IMR-90 (cell line): ENCODE data around the gene BRAT1. TPM values are rescaled to one million over a fixed set of nuclear protein-coding genes. Genes with fewer than 3 reads are reported as not detected.

ENCODE experiments used
- ATAC-seq: fragments of 200-7000 bp; cut with Tn5 transposase; 2 replicates; pipeline ENCODE4 v1.9.1; 2020; ENCODE audit warnings: low read depth, mild to moderate bottlenecking, moderate library complexity
- BruUV-seq: library from RNA; stranded (reverse); fragments of 400-500 nt; replicated peaks from 2 replicates; lab custom pipeline; 2021; lab: Mats Ljungman, UMichigan
- CTCF ChIA-PET: fragments of 300-600 bp; formaldehyde crosslinking; extraction: SDS; loops from one replicate; lab custom pipeline; 2021; ENCODE audit warnings: antibody characterized with exemption; lab: Yijun Ruan, JAX
- POLR2A ChIA-PET: fragments of 300-600 bp; sonication (Branson Sonifier 250); formaldehyde crosslinking; loops from one replicate; lab custom pipeline; 2022; ENCODE audit warnings: antibody characterized with exemption; ENCODE audit not compliant: unreplicated experiment; lab: Charles Lee
- DNase-seq: peaks from one replicate; pipeline ENCODE4 v3.0.0; 2013
- H2AFZ ChIP-seq: replicated peaks from 2 replicates; pipeline ENCODE3; 2013; ENCODE audit warnings: low read length, mild to moderate bottlenecking; ENCODE audit not compliant: poor library complexity
- H2AK5ac ChIP-seq: 2 replicates; pipeline ENCODE4 v1.6.1; 2013; ENCODE audit warnings: low read depth, low read length, inconsistent platforms
- H2AK9ac ChIP-seq: replicated peaks from 2 replicates; pipeline ENCODE3; 2013; ENCODE audit warnings: mild to moderate bottlenecking, low read depth, low read length, moderate library complexity; ENCODE audit not compliant: poor library complexity
- H2BK120ac ChIP-seq: 2 replicates; pipeline ENCODE4 v1.6.1; 2013; ENCODE audit warnings: low read depth, low read length, inconsistent platforms
- H2BK15ac ChIP-seq: 3 replicates; pipeline ENCODE4 v1.6.1; 2013; ENCODE audit warnings: low read depth, low read length, inconsistent platforms
- H2BK20ac ChIP-seq: 2 replicates; pipeline ENCODE4 v1.6.1; 2013; ENCODE audit warnings: low read depth, mild to moderate bottlenecking, inconsistent platforms, low read length, moderate library complexity
- H2BK5ac ChIP-seq: 2 replicates; pipeline ENCODE4 v1.6.1; 2013; ENCODE audit warnings: mild to moderate bottlenecking, low read depth, low read length, inconsistent platforms; ENCODE audit not compliant: poor library complexity, severe bottlenecking
- H3K14ac ChIP-seq: replicated peaks from 2 replicates; pipeline ENCODE4 v1.6.1; 2013; ENCODE audit warnings: low read depth, low read length, inconsistent platforms
- H3K18ac ChIP-seq: 2 replicates; pipeline ENCODE4 v1.6.1; 2013; ENCODE audit warnings: low read depth, low read length, control low read depth
- H3K23ac ChIP-seq: 2 replicates; pipeline ENCODE4 v1.6.1; 2013; ENCODE audit warnings: low read depth, low read length, inconsistent platforms
- H3K27ac ChIP-seq: 2 replicates; pipeline ENCODE4 v1.5.1; 2013; ENCODE audit warnings: mild to moderate bottlenecking, control low read depth, low read length; ENCODE audit not compliant: insufficient read depth
- H3K27me3 ChIP-seq: 2 replicates; pipeline ENCODE4 v1.6.1; 2013; ENCODE audit warnings: low read length; ENCODE audit not compliant: control insufficient read depth, insufficient read depth
- H3K36me3 ChIP-seq: 2 replicates; pipeline ENCODE4 v1.6.1; 2013; ENCODE audit warnings: low read length, mixed read lengths; ENCODE audit not compliant: control insufficient read depth, insufficient read depth
- H3K4ac ChIP-seq: 2 replicates; pipeline ENCODE4 v1.6.1; 2013; ENCODE audit warnings: low read depth, low read length, inconsistent platforms
- H3K4me1 ChIP-seq: 2 replicates; pipeline ENCODE4 v1.6.1; 2013; ENCODE audit warnings: low read length, mixed read lengths; ENCODE audit not compliant: control insufficient read depth, insufficient read depth
- H3K4me2 ChIP-seq: 2 replicates; pipeline ENCODE4 v1.6.1; 2013; ENCODE audit warnings: low read depth, mild to moderate bottlenecking, control low read depth, low read length, moderate library complexity
- H3K4me3 ChIP-seq: 2 replicates; pipeline ENCODE4 v1.5.1; 2013; ENCODE audit warnings: low read depth, mild to moderate bottlenecking, control low read depth, low read length, moderate library complexity; ENCODE audit not compliant: insufficient read depth
- H3K56ac ChIP-seq: 2 replicates; pipeline ENCODE4 v1.6.1; 2013; ENCODE audit warnings: low read length, inconsistent platforms; ENCODE audit not compliant: insufficient read depth; ENCODE audit errors: extremely low read depth
- H3K79me1 ChIP-seq, 2 experiments: 2 replicates each; pipeline ENCODE4 v1.6.1; 2013; ENCODE audit warnings: low read length in 2 of 2, inconsistent platforms in 1 of 2, low read depth in 1 of 2
- H3K9ac ChIP-seq: 2 replicates; pipeline ENCODE4 v1.6.1; 2013; ENCODE audit warnings: low read depth, low read length, control low read depth
- H3K9me1 ChIP-seq: 2 replicates; pipeline ENCODE4 v1.6.1; 2013; ENCODE audit warnings: low read length, inconsistent platforms; ENCODE audit not compliant: insufficient read depth
- H3K9me3 ChIP-seq: 2 replicates; pipeline ENCODE4 v1.6.1; 2013; ENCODE audit warnings: low read length; ENCODE audit not compliant: control insufficient read depth, insufficient read depth
- H4K20me1 ChIP-seq: 2 replicates; pipeline ENCODE4 v1.6.1; 2013; ENCODE audit warnings: low read length, inconsistent platforms; ENCODE audit not compliant: insufficient read depth
- H4K5ac ChIP-seq: 2 replicates; pipeline ENCODE4 v1.6.1; 2013; ENCODE audit warnings: mild to moderate bottlenecking, low read depth, low read length, control low read depth
- H4K8ac ChIP-seq, 2 experiments: 2 replicates each; pipeline ENCODE4 v1.6.1; 2013; ENCODE audit warnings: low read depth in 2 of 2, low read length in 2 of 2, control low read depth in 1 of 2, inconsistent platforms in 1 of 2
- H4K91ac ChIP-seq: 2 replicates; pipeline ENCODE4 v1.6.1; 2013; ENCODE audit warnings: low read depth, low read length, inconsistent platforms; ENCODE audit not compliant: insufficient read depth
- BHLHE40 ChIP-seq: fragments of 150-350 bp; IDR thresholded peaks from 2 replicates; pipeline ENCODE4 v1.6.1; 2016; ENCODE audit warnings: mild to moderate bottlenecking, low read depth, low read length
- CEBPB ChIP-seq: IDR thresholded peaks from 2 replicates; pipeline ENCODE4 v1.6.1; 2012; ENCODE audit warnings: low read depth, low read length, improper control_type of control experiment
- CHD1 ChIP-seq: IDR thresholded peaks from 2 replicates; pipeline ENCODE4 v1.6.1; 2012; ENCODE audit warnings: low read depth, low read length, improper control_type of control experiment
- CTCF ChIP-seq: conservative IDR thresholded peaks from 2 replicates; pipeline ENCODE4 v1.5.1; 2012; ENCODE audit warnings: mild to moderate bottlenecking, low read depth, low read length, improper control_type of control experiment
- ELK1 ChIP-seq: fragments of 150-350 bp; IDR thresholded peaks from 2 replicates; pipeline ENCODE4 v1.6.1; 2016; ENCODE audit warnings: low read depth, mild to moderate bottlenecking, low read length, moderate library complexity, borderline replicate concordance
- FOS ChIP-seq: fragments of 150-350 bp; IDR thresholded peaks from 2 replicates; pipeline ENCODE4 v1.6.1; 2016; ENCODE audit warnings: low read depth, low read length
- MAFK ChIP-seq: IDR thresholded peaks from 2 replicates; pipeline ENCODE4 v1.6.1; 2012; ENCODE audit warnings: low read depth, low read length, improper control_type of control experiment
- MAZ ChIP-seq: IDR thresholded peaks from 2 replicates; pipeline ENCODE4 v1.6.1; 2012; ENCODE audit warnings: low read depth, mild to moderate bottlenecking, low read length, improper control_type of control experiment, moderate library complexity, borderline replicate concordance
- MXI1 ChIP-seq: IDR thresholded peaks from 2 replicates; pipeline ENCODE4 v1.6.1; 2012; ENCODE audit warnings: low read depth, mild to moderate bottlenecking, low read length, moderate library complexity, borderline replicate concordance
- NFE2L2 ChIP-seq: fragments of 150-350 bp; IDR thresholded peaks from 2 replicates; pipeline ENCODE4 v1.6.1; 2016; ENCODE audit warnings: low read depth, mild to moderate bottlenecking, low read length
- POLR2A ChIP-seq: IDR thresholded peaks from 2 replicates; pipeline ENCODE4 v1.6.1; 2012; ENCODE audit warnings: mild to moderate bottlenecking, low read depth, low read length
- RAD21 ChIP-seq: IDR thresholded peaks from 2 replicates; pipeline ENCODE4 v1.6.1; 2012; ENCODE audit warnings: low read length, improper control_type of control experiment
- RCOR1 ChIP-seq: IDR thresholded peaks from 2 replicates; pipeline ENCODE4 v1.6.1; 2012; ENCODE audit warnings: mild to moderate bottlenecking, low read length, improper control_type of control experiment; ENCODE audit not compliant: insufficient replicate concordance
- RFX5 ChIP-seq: IDR thresholded peaks from 2 replicates; pipeline ENCODE4 v1.8.0; 2012; ENCODE audit warnings: low read depth, mild to moderate bottlenecking, low read length, moderate library complexity
- SMC3 ChIP-seq: fragments of 150-350 bp; IDR thresholded peaks from 2 replicates; pipeline ENCODE4 v1.6.1; 2016; ENCODE audit warnings: low read depth, mild to moderate bottlenecking, antibody characterized with exemption, low read length, moderate library complexity
- USF2 ChIP-seq: fragments of 150-350 bp; IDR thresholded peaks from 2 replicates; pipeline ENCODE4 v1.6.1; 2017; ENCODE audit warnings: mild to moderate bottlenecking, antibody characterized with exemption, low read length, low read depth
- WGBS, 2 experiments: methylation state at CpG; one replicate each; pipeline versions ENCODE4 v1.1.5 to v1.1.7; 2013; ENCODE audit warnings: missing lambda C conversion rate in 2 of 2; ENCODE audit not compliant: insufficient read length in 1 of 2; ENCODE audit errors: extremely low coverage in 2 of 2; 5-methylcytosine and 5-hydroxymethylcytosine counted together
- dilution Hi-C: fragments of 300-500 bp; cut with HindIII; formaldehyde crosslinking; loops from one replicate; pipeline ENCODE4 v1.14.3; 2018; ENCODE audit warnings: low sequenced_read_pairs; ENCODE audit not compliant: unreplicated experiment
- in situ Hi-C: fragments of 300-500 bp; cut with MboI; formaldehyde crosslinking; loops from 3 replicates; pipeline ENCODE4 v1.14.3; 2019; ENCODE audit warnings: low sequenced_read_pairs, inconsistent platforms, mixed read lengths
- intact Hi-C: fragments of 100-400 bp; cut with micrococcal nuclease; formaldehyde crosslinking; loops from 2 replicates; pipeline ENCODE4 v1.10.0; 2022
- polyA plus RNA-seq, 3 experiments: library from polyadenylated mRNA; depleted of rRNA; stranded (reverse); fragments of >200 nt; gene quantifications; 2 replicates each; pipeline ENCODE4 v1.2.3, GENCODE V29; 2012; ENCODE audit warnings: low replicate concordance in 1 of 3
- total RNA-seq: library from RNA; depleted of rRNA; stranded (reverse); fragments of >200 nt; gene quantifications from 2 replicates; pipeline ENCODE4 v1.2.3, GENCODE V29; 2012

Gene BRAT1
- total and polyA plus RNA-seq, 2 of the 4 experiments (the other 2 are of a cell fraction) = 6.8 to 21.9 TPM

- Histone ChIP-seq H3K9me3 (no peaks in the 10 kb centered on the region), H3K27ac (no peak overlapping the region), H2AK9ac (no peak overlapping the region), H3K27me3 (no peaks in the 10 kb centered on the region), H2AFZ (no peak overlapping the region), H2BK15ac (no peak overlapping the region), H4K5ac (no peak overlapping the region), H4K20me1 (no peaks in the 10 kb centered on the region), H4K91ac (no peak overlapping the region), H3K4me2 (no peak overlapping the region), H2BK20ac (no peak overlapping the region), H3K4me3 (no peak overlapping the region), H3K4ac (no peak overlapping the region), H3K4me1 (no peaks in the 10 kb centered on the region), H3K9ac (no peak overlapping the region), H3K18ac (no peak overlapping the region), H3K9me1 (no peaks in the 10 kb centered on the region), H3K14ac (no peak overlapping the region), H4K8ac (no peak overlapping the region), H2AK5ac (no peak overlapping the region), H3K56ac (no peak overlapping the region), H2BK120ac (no peak overlapping the region), H2BK5ac (no peak overlapping the region), H3K23ac (no peak overlapping the region), H3K36me3 (peaks cover 18% of the 10 kb centered on the region), H3K79me1 (no peaks in the 10 kb centered on the region)
- no peak for DNase-seq
- in situ Hi-C loops (no loop called here), intact Hi-C loops (no loop called here), dilution Hi-C loops (no loop called here)
- no peak for ATAC-seq
- WGBS, 2 experiments = 93% methylated on average over 11 of the region's 24 CpGs; no CpG with 5 or more reads in 1 of the 2 experiments
- ChIA-PET POLR2A (no interaction called here), CTCF (no interaction called here)
- TF ChIP-seq MAFK (no peak), SMC3 (no peak), MXI1 (no peak), RCOR1 (no peak), POLR2A (no peak), ELK1 (no peak), CTCF (no peak), CEBPB (no peak), FOS (no peak), CHD1 (no peak), NFE2L2 (no peak), RAD21 (no peak), BHLHE40 (no peak), USF2 (no peak), MAZ (no peak), RFX5 (no peak)
- no TSS peak for BruUV-seq
These were observed 31.1 kb upstream of the BRAT1 start for GRCh38 chr7:2586326-2587020.
